ENCODE results near the gene MPP2.

The MPP2 gene

GRCh38 chr17:43832976-43833829, 74.1 kb downstream of the MPP2 start, which contains the start of gene MPP3:
MPP3 (minus strand) TSS chr17:43833146; CDS start chr17:43831906, 1,240 bp downstream.
- H3K4me1 ChIP-seq (ENCODE audit: insufficient read depth, poor library complexity, severe bottlenecking) = peaks cover 4% of the 10 kb centered on the region
- H3K27ac ChIP-seq (ENCODE audit: poor library complexity, severe bottlenecking) = peak within 1 kb of the TSS; percentile 43
- DNase-seq (ENCODE audit: low spot score) (no peak), ATAC-seq (ENCODE audit: low read depth) (peak; percentile 87)
- H3K36me3 ChIP-seq (ENCODE audit: low read depth) = peaks cover 35% of the 10 kb centered on the region
- H3K27me3 ChIP-seq (ENCODE audit: insufficient read depth, poor library complexity, severe bottlenecking) = no peaks in the 10 kb centered on the region
- TF ChIP-seq CTCF (IDR thresholded peaks at IDR 0.05; ENCODE audit: poor library complexity, severe bottlenecking) = no peak
- no peaks in the 10 kb centered on the region for H3K9me3 ChIP-seq (ENCODE audit: severe bottlenecking)
- peak within 1 kb of the TSS; percentile 60 for H3K4me3 ChIP-seq (ENCODE audit: severe bottlenecking)

- H3K27ac ChIP-seq (ENCODE audit: poor library complexity, severe bottlenecking) = peak overlapping the region; percentile 43
- H3K9me3 ChIP-seq (ENCODE audit: severe bottlenecking) = no peaks in the 10 kb centered on the region
- peak overlapping the region; percentile 60 for H3K4me3 ChIP-seq (ENCODE audit: severe bottlenecking)
- DNase-seq (ENCODE audit: low spot score) (peak; percentile 75), ATAC-seq (ENCODE audit: low read depth) (peak; percentile 82)
- peak; percentile 9 for TF ChIP-seq CTCF (IDR thresholded peaks at IDR 0.05; ENCODE audit: poor library complexity, severe bottlenecking)
- H3K36me3 ChIP-seq (ENCODE audit: low read depth) = peaks cover 40% of the 10 kb centered on the region
- H3K27me3 ChIP-seq (ENCODE audit: insufficient read depth, poor library complexity, severe bottlenecking) = no peaks in the 10 kb centered on the region
- H3K4me1 ChIP-seq (ENCODE audit: insufficient read depth, poor library complexity, severe bottlenecking) = peaks cover 4% of the 10 kb centered on the region
Observed at GRCh38 chr17:43832168-43832975, 75.0 kb downstream of the MPP2 start.

- H3K4me1 ChIP-seq (ENCODE audit: insufficient read depth, poor library complexity, severe bottlenecking) = peaks cover 4% of the 10 kb centered on the region
- DNase-seq (ENCODE audit: low spot score) (no peak), ATAC-seq (ENCODE audit: low read depth) (no peak)
- H3K36me3 ChIP-seq (ENCODE audit: low read depth) = peaks cover 46% of the 10 kb centered on the region
- no peak for TF ChIP-seq CTCF (IDR thresholded peaks at IDR 0.05; ENCODE audit: poor library complexity, severe bottlenecking)
- no peak overlapping the region for H3K4me3 ChIP-seq (ENCODE audit: severe bottlenecking)
- H3K27ac ChIP-seq (ENCODE audit: poor library complexity, severe bottlenecking) = no peak overlapping the region
- H3K27me3 ChIP-seq (ENCODE audit: insufficient read depth, poor library complexity, severe bottlenecking) = no peaks in the 10 kb centered on the region
- H3K9me3 ChIP-seq (ENCODE audit: severe bottlenecking) = no peaks in the 10 kb centered on the region
Observed at GRCh38 chr17:43831633-43832032, 75.7 kb downstream of the MPP2 start.

GRCh38 chr17:43830510-43831140, 76.7 kb downstream of the MPP2 start:
- TF ChIP-seq CTCF (IDR thresholded peaks at IDR 0.05; ENCODE audit: poor library complexity, severe bottlenecking) = no peak
- H3K27ac ChIP-seq (ENCODE audit: poor library complexity, severe bottlenecking) = no peak overlapping the region
- H3K4me3 ChIP-seq (ENCODE audit: severe bottlenecking) = no peak overlapping the region
- no peak for DNase-seq (ENCODE audit: low spot score)
- peaks cover 56% of the 10 kb centered on the region for H3K36me3 ChIP-seq (ENCODE audit: low read depth)
- no peaks in the 10 kb centered on the region for H3K27me3 ChIP-seq (ENCODE audit: insufficient read depth, poor library complexity, severe bottlenecking)
- ATAC-seq (ENCODE audit: low read depth) = no peak
- H3K4me1 ChIP-seq (ENCODE audit: insufficient read depth, poor library complexity, severe bottlenecking) = peaks cover 4% of the 10 kb centered on the region
- H3K9me3 ChIP-seq (ENCODE audit: severe bottlenecking) = no peaks in the 10 kb centered on the region

All from RWPE2 (cell line).